NCI-H526 (cell line): ENCODE results near the gene UGT2B11.
"Not testable (repeated sequence)": the region's sequence is repeated elsewhere in the genome, so short reads cannot be mapped to it uniquely, and the experiment has no call there.

Experiments used
- DNase-seq, 2 experiments: peaks; one replicate each; lab custom pipeline; 2025; lab: John Stamatoyannopoulos, UW

The UGT2B11 gene

DNA sequence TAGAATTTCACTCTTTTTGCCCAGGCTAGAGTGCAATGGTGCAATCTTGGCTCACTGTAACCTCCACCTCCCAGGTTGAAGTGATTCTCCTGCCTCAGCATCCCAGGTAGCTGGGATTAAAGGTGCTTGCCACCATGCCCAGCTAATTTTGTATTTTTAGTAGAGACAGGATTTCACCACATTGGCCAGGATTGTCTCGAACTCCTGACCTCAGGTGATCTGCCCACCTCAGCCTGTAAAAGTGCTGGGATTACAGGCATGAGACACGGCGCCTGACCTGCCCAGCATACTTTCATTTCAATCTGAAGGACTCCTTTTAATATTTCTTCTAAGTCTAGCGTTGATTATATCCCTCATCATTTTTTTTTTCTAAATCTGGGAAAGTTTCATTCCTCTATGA lies 45.4 kb downstream of the UGT2B11 start:
- not testable (repeated sequence) for DNase-seq

DNA sequence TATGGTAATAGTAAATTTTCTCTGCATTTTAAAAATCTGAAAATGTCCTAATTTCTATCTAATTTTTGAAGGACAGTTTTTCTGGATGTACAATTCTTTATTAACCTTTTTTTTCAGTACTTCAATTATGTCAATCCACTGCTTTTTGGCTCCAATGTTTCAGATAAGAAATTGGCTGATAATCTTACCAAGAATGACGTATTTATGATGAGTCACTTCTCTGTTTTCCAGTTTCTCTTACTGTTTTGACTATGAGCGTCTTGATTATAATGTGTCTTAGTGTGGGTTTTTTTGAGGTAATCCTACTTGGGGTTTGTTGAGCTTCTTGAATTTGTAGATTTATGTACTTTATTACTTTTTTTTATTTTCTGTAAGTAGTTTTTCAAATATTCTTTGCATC lies 47.2 kb downstream of the UGT2B11 start:
- DNase-seq: no peak

- not testable (repeated sequence) for DNase-seq
These were observed 48.2 kb downstream of the UGT2B11 start for GRCh38 chr4:69166376-69166775.

DNA sequence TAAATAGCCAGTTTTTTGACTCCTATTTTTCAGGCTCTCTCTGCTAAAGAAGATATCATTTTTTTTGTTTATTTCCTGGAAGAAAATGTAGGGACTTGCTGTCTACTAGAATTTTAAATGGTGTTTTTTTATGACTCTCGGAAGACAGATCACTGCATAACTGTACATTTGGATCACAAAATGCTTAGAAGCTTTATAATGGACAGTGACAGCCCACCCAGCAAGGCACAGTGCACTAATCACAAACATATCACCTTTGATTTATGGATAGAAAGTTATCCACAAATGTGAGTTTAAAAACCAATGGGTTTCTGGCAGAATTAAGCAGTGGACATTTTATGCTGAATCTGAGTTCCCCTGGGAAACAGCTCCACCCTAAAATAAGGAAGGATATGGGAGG lies 48.8 kb downstream of the UGT2B11 start:
- not testable (repeated sequence) for DNase-seq

GRCh38 chr4:69156913-69157312 lies 57.6 kb downstream of the UGT2B11 start:
- DNase-seq: peak in 1 of 2 experiments; percentile 15

DNA sequence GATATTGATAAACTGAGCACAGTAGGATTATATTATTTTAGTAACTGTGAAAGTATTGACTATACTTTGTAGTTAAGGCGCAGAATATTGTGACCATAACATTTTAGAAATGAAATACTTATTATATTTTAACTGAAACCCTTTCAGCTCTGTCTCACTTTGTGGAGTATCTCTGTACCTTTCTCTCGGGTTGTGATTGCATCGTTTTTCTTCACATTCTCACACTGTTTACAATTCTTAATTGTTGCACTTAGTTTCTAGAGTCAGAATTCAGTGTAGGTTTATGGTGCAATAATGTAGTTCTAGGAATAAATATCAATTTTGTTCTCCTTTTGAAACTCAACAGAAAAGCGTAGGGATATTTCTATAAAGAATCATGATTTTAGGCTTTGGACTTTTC lies 60.5 kb downstream of the UGT2B11 start:
- no peak for DNase-seq
